KG1 (cell line): Measurements from ENCODE around the gene HPCA.
A peak's percentile ranks its signal among the peaks of the same experiment; 100 is the strongest.

ENCODE experiments used
- DNase-seq: peaks from one replicate; lab custom pipeline; 2025; lab: John Stamatoyannopoulos, UW

Gene HPCA

DNA sequence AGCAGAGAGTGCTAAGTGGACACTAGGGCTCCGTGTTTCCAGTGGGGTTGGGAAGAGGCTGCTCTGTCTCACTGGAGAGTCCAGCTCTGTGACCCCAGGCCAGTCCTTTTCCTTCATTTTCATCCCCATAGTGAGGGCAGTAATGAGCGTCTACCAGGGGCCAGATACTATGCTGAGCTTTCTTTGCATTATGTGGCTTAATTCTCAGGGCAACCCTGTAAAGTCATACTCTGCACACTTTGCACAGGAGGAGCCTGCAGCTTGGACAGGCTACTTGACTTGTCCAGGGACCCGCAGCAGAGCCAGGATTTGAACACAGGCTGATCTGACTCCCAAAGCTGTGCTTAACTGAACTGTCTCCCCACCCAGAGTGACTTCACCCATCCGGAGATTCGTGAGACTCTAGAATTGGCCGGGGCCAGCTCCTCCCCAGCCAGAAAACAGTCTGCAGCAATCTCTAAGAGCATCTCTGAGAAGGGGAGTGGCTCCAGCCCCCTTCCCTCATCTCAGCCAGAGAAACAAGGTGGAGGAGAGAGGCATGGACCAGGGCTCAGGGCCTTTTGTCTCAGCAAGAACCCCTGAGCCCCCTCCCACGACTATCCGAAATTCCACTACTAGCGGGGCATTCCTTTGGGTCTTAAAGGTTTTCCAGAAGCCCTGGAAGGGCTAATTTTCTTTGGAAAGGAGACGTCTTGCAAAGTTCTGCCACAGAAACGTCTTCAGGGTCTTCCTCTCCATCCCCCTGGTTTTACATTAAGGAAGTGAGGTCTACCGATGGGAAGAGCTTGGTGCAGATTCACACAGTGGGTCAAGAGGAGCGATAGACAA, 14.7 kb upstream of the HPCA start:
- DNase-seq, result no peak

- DNase-seq, result no peak
Measured at GRCh38 chr1:32872192-32872460, 14.2 kb upstream of the HPCA start.

- no peak for DNase-seq
Measured at GRCh38 chr1:32873484-32873883, 12.8 kb upstream of the HPCA start.

DNA sequence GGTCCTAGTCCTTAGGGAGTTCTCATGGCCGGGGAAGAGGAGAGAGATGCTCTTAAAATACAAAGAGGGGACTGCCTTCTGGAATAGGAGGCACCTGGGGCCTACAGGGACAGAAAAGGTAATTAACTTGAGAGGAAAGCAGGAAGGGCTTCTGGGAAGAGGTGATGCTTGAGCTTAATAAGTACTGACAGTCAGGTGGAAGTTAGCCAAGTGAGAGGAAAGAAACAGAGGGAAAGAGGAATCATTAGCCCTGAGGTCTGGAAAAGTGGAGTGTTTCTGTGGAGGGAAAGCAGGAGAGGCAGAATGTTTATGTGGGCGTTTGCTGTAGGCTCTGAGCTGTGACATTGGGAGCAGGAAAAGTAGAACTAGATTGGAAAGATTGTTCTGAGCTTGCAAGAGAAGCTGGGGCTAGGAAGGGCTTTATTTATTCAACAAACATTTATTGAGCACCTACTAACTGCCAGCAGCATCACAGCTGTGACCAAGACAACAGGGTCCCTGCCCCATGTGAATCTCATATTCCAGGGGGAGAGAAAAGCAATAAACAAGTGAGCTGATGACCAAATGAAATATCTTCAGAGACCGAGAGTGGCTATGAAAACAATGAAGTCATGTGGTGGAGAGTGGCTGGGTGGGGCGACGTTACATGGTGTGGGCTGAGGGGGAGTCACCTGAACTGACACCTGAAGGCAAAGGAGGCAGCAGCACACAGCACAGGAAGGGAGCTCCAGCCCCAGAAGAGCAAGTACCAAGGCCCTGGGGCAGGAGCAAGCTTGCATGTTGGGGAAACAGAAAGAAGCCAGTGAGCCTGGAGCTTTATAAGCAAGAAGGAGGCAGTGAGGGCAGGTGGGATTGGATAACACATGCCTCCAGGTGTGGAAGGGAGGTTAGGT, 11.2 kb upstream of the HPCA start:
- DNase-seq, result no peak

- peak; percentile 32 for DNase-seq
Measured at GRCh38 chr1:32876341-32877210, 9.7 kb upstream of the HPCA start.

DNA sequence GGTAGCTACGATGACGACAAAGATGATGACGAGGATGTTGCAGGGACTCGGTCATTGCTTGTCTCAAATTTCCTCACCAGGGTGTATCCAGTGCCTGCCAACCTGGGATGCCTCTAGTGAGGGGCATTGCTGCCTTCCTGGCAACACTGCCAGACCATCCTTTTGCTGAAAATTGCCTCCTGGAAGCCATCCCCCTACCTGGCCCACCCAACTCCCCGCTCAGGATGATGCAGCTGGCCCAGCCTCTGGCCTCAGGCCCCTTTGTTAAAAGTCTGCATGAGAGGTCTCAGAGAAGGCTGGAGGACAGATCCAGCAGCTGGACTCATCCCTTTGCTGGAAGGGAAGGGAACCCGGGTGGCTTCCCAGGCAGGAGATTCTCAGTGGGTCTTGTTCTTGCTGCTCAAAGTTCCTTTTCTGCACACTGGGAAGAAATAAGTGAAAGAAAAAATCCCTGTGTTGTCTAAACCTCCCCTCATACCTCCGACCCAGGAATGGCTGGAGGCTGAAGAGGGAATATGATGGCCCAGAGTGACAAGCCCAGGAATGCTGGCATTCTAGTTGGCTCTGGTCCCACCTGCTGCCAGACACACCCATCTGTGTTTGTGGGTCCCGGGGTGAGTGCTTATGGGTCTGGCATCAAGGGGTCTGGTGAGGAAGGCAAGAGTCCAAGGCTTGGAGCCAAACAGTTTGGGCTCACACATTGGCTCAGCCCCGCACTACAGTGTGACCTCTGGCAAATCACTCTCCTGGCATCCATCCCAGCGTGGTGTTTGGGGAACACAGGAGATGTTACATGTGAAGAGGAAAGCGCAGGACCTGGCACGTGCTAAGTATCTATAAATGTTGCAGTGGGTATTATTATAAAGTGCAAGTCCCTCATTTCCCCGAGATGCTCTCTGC, 8.8 kb upstream of the HPCA start:
- DNase-seq, result no peak

GRCh38 chr1:32878183-32878582, 8.1 kb upstream of the HPCA start:
- no peak for DNase-seq

- no peak for DNase-seq
Measured at GRCh38 chr1:32878637-32879041, 7.7 kb upstream of the HPCA start.

- DNase-seq, result no peak
Measured at GRCh38 chr1:32881291-32881690, 5.0 kb upstream of the HPCA start.

DNA sequence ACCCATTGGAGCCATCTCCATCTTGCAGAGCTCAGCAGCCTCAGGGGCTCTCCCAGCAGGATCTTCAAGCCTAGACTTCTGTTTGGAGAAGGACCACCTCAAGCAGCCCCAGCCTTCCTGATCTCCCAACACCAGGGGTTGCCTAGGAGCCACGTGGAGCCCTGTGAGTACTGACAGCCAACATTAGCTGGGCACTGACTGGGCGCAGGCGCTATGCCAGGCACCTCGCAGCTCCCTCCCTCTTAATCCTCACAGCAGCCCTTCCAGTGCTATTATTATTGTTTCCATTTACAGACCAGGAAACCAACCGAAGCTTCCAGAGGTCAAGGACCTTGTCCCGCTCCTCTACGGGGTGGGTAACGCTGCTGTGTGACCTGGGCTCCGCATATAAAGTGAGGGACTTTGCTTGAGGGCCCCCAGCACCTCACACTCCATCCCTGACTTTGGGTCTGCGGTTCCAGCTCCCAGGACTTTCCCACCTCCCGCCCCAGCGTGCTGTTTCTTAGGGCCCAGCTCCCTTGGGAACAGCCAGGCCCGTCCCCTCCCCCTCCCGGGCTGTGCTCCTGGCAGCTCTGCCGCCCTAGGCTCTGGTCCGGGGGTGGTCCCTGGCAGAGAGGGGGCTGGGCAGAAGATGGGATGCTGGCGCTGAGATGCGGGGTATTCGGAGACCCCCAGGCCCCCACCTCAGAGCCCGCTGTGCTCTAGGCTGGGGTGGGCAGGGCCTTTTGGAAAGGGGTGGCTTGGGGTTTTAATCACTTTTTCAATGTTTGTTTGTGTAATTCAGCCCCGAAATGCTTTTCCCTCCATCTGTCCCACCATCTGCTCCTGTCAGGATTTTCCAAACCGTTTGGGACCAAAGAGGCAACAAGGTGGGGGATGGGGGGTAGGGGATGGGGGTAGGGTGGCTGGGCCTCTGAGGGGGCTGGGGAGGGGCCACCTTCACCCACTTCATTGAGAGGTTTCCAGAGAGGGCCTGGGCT, 4.1 kb upstream of the HPCA start:
- DNase-seq, result no peak

DNA sequence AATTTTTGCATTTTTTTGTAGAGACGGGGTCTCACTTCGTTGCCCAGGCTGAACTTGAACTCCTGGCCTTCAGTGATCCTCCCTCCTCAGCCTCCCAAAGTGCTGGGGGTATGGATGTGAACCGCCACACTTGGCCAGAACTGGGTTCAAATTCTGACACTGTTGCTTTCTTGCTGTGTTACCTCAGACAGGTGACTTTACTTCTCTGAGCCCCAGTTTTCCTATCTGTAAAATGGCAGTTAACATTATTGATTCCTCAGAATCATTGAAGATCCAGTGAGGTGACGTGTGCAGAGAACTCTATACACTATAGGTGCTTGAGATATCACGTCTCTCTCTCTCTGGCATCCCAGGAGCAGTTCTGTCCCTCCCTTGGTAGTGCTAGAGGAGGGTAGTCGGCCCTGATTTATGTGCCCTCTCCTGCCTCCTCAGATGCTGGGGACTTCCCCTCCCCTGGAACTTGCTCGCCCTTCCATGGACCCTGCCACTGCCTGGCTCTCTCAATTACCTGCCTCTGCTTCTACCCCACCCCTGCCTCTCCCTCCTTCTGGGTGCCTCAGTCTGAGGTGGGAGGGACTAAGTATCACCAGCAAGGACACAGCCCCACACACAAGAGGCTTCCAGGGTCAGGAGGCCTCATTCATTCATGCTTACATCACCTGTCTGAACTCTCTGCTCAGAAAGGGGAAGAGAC, 2.8 kb upstream of the HPCA start:
- no peak for DNase-seq

DNA sequence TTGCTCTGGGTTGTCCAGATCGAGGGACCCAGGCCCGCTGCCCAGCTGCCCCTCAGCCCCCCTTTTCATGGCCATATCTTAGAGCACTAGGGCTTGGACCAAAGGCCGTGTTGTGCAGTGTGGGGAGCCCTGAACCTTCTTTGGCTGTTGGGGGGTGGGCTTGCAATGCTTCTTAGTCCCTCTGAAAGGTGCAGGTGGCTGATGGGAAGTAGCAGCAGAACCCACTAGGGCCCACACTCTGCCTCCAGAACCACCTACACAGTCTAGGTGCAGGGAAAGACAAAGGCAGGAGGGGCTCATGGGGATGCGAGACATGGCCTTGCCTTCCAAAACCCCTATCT, 2.3 kb upstream of the HPCA start:
- DNase-seq, result no peak

DNA sequence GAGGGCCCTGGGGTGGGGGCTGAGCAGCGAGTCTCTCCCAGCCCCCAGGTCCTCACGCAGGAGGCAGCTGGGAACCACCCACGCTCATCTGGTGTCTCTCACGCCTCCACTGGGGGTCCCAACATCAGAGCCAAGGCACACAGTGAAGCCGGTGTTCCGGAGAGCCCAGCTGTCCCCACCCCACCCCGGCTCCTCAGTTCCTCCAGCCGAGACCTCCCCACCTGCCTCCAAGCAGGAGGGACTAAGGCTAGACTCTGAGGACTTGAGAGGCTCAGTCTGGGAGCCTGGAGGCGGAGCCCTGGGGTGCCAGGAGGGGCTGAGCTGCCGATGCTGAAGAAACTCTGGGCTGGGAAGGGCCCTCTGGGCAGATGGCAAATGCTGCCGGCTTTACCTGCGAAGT, 1.6 kb upstream of the HPCA start:
- no peak for DNase-seq

DNA sequence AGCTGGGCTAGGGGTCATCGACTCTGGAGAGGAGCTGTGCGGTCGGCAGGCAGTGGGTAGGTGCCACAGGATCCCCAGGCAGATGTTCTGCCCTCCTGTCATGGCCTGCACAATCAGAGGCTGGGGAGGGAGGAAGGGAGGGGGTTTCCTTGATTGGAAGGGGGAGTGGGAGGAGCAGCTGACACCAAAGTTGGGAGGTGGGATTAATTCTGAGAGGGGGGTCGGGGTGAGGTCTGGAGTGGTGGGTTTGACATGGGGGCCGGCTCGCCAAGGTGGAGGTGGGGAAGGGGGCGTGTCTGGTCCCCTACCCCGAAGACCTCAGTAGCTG, 651 bp upstream of the HPCA start:
- DNase-seq, result no peak

DNA sequence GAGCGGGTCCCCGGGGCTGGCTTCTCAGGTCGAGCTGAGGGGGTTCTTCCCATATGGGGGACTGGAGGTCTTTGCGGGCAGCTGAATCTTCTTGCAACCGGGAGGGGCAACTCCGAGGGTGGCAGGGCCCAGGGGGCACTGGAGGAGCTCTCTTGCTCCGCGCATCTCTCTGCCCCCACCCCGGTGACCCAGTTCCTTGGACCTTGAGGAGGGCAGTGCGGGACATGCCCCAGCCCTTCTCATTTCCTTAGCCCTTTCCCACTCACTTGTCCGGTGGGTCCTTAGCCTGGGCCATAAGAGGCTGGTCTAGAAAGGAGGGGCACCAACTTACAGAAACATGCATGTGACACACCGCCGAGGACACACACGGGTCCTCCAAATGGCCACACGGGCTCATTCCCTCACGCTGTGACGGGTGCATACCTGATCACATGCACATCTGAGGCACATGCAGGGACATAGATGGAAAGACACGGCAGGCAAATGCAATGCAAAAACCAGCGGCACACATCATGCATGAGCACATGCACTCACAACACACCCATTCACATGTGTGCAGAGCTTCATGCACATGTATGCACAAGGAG, 630 bp downstream of the HPCA start:
- DNase-seq, result no peak

DNA sequence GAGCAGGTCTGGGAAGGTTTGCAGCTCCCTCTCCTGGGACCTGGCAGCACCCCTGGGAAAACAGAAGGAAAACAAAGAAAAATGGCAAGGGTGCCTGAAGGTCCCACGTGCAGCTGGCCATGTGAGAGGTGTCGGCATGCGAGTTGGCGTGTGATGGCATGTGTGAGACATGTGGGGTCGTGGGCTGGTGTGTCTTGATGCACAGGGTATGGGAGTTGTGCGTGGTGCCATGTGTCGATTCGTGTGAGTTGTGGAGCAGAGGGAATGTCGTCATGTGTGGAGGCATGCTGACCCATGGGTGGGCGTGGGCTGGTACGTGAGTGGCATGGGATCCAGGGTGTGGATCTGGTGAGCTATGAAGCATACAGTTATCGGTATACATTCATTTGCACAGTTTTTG, 1.3 kb downstream of the HPCA start:
- DNase-seq, result no peak

DNA sequence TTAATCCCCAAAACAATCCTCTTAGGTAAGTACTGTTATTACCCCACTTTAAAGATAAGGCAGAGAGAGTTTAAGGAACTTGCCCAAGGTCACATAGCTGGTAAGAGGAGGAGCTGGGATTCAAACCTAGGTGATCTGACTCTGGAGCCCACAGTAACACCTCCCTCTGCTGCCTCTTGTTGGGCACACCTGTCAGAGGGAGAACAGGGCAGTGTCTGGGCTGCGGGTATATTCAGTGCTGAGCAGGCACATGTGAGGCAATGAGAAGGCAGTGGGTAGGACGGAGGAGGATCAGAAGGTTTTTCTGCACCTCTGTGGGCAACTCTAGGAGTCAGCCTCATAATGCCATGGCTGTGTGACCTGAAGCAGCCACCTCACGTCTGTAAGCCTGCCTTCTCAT, 1.8 kb downstream of the HPCA start:
- no peak for DNase-seq

- no peak for DNase-seq
Measured at GRCh38 chr1:32888677-32889420, 2.6 kb downstream of the HPCA start.

- DNase-seq, result no peak
Measured at GRCh38 chr1:32889731-32890278, 3.5 kb downstream of the HPCA start.
